DOHH2 (cell line): ENCODE data around the gene GPRC5D.

ENCODE experiments used
- H3F3A ChIP-seq: fragments of 200-600 bp; sonication (generic), shearing (Covaris generic); 2 replicates; pipeline ENCODE4 v1.6.0; 2016; ENCODE audit warnings: antibody characterized with exemption, mild to moderate bottlenecking; ENCODE audit not compliant: control insufficient read depth, insufficient read depth
- H3K27ac ChIP-seq: fragments of 200-600 bp; sonication (generic); 2 replicates; pipeline ENCODE4 v1.5.1; 2014; ENCODE audit warnings: low read depth, mild to moderate bottlenecking, low read length, moderate library complexity
- H3K27me3 ChIP-seq: fragments of 200-600 bp; sonication (generic); 2 replicates; pipeline ENCODE4 v1.6.1; 2014; ENCODE audit warnings: mild to moderate bottlenecking, low read length, mixed read lengths; ENCODE audit not compliant: control insufficient read depth
- H3K36me3 ChIP-seq: fragments of 200-600 bp; sonication (generic); 2 replicates; pipeline ENCODE4 v1.6.1; 2014; ENCODE audit warnings: mild to moderate bottlenecking, low read length, moderate library complexity, mixed read lengths; ENCODE audit not compliant: control insufficient read depth
- H3K4me1 ChIP-seq: fragments of 200-600 bp; sonication (generic); 2 replicates; pipeline ENCODE4 v1.6.1; 2014; ENCODE audit warnings: mild to moderate bottlenecking, low read length, mixed read lengths; ENCODE audit not compliant: control insufficient read depth
- H3K4me2 ChIP-seq: fragments of 200-600 bp; sonication (generic); 2 replicates; pipeline ENCODE4 v1.6.0; 2014; ENCODE audit warnings: mild to moderate bottlenecking, low read length, moderate library complexity
- H3K4me3 ChIP-seq: fragments of 200-600 bp; sonication (generic); 2 replicates; pipeline ENCODE4 v1.5.1; 2014; ENCODE audit warnings: mild to moderate bottlenecking, low read length, mixed read lengths
- H3K79me2 ChIP-seq: fragments of 200-600 bp; sonication (generic); 2 replicates; pipeline ENCODE4 v1.6.1; 2014; ENCODE audit warnings: mild to moderate bottlenecking, low read length, mixed read lengths; ENCODE audit not compliant: control insufficient read depth
- H3K9me2 ChIP-seq: fragments of 200-600 bp; sonication (generic); replicated peaks from 2 replicates; pipeline ENCODE4 v1.6.1; 2014; ENCODE audit warnings: mild to moderate bottlenecking, low read length, mixed read lengths; ENCODE audit not compliant: control insufficient read depth
- H3K9me3 ChIP-seq: fragments of 200-600 bp; sonication (generic); 2 replicates; pipeline ENCODE4 v1.6.1; 2014; ENCODE audit warnings: antibody characterized with exemption, low read length, mixed read lengths; ENCODE audit not compliant: control insufficient read depth, insufficient read depth
- H4K20me1 ChIP-seq: fragments of 200-600 bp; sonication (generic); 2 replicates; pipeline ENCODE4 v1.6.0; 2014; ENCODE audit warnings: low read depth, mild to moderate bottlenecking, antibody characterized with exemption, low read length, moderate library complexity; ENCODE audit not compliant: control insufficient read depth, insufficient read depth
- EZH2phosphoT487 ChIP-seq: fragments of 200-600 bp; sonication (generic); IDR thresholded peaks from 2 replicates; pipeline ENCODE4 v1.6.1; 2017; ENCODE audit warnings: borderline replicate concordance, mild to moderate bottlenecking, antibody characterized with exemption, low read length, moderate library complexity, mixed read lengths
- TF ChIP-seq, protein P1 (sequence below): fragments of 200-600 bp; sonication (generic); IDR thresholded peaks from one replicate; pipeline ENCODE4 v1.5.1; 2014; ENCODE audit warnings: antibody characterized with exemption, mild to moderate bottlenecking, low read depth, low read length; ENCODE audit not compliant: poor library complexity, severe bottlenecking

The GPRC5D gene

DNA sequence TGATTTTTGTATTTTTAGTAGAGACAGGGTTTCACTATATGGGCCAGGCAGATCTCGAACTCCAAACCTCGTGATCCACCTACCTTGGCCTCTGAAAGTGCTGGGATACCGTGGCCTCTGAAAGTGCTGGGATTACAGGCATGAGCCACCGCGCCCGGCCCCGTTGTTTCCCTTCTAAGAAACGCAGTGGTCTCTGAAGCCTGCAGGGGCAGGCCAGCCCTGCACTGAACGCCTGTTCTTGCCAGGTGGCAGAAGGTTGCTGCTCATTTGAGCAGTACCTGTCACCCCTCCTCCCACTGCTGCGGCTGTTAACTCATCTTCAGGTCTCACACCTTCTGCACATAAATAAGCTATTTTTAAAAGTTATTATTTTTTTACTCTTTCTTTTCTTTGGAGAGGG lies 36.3 kb downstream of the GPRC5D start:
- peaks cover under 1% of the 10 kb centered on the region; the same call in 1 of the 2 replicates for H3K4me1 ChIP-seq
- H3K36me3 ChIP-seq: no peaks in the 10 kb centered on the region
- no peaks in the 10 kb centered on the region for H4K20me1 ChIP-seq
- no peak overlapping the region for H3K27ac ChIP-seq
- no peak overlapping the region for H3K4me3 ChIP-seq
- H3K27me3 ChIP-seq: peaks cover 9% of the 10 kb centered on the region
- H3K79me2 ChIP-seq: no peaks in the 10 kb centered on the region
- H3K9me3 ChIP-seq: no peaks in the 10 kb centered on the region
- TF ChIP-seq EZH2phosphoT487: no peak
- TF ChIP-seq, protein P1, sequence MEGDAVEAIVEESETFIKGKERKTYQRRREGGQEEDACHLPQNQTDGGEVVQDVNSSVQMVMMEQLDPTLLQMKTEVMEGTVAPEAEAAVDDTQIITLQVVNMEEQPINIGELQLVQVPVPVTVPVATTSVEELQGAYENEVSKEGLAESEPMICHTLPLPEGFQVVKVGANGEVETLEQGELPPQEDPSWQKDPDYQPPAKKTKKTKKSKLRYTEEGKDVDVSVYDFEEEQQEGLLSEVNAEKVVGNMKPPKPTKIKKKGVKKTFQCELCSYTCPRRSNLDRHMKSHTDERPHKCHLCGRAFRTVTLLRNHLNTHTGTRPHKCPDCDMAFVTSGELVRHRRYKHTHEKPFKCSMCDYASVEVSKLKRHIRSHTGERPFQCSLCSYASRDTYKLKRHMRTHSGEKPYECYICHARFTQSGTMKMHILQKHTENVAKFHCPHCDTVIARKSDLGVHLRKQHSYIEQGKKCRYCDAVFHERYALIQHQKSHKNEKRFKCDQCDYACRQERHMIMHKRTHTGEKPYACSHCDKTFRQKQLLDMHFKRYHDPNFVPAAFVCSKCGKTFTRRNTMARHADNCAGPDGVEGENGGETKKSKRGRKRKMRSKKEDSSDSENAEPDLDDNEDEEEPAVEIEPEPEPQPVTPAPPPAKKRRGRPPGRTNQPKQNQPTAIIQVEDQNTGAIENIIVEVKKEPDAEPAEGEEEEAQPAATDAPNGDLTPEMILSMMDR: no peak
- H3K9me2 ChIP-seq: no peaks in the 10 kb centered on the region
- no peaks in the 10 kb centered on the region for H3F3A ChIP-seq
- no peak overlapping the region for H3K4me2 ChIP-seq

GRCh38 chr12:12912711-12913110 lies 39.3 kb downstream of the GPRC5D start:
- Histone ChIP-seq H3K27me3 (peaks cover 9% of the 10 kb centered on the region), H3K4me1 (peaks cover 21% of the 10 kb centered on the region), H4K20me1 (no peaks in the 10 kb centered on the region), H3F3A (no peaks in the 10 kb centered on the region), H3K4me2 (no peak overlapping the region), H3K36me3 (no peaks in the 10 kb centered on the region), H3K27ac (no peak overlapping the region), H3K9me2 (no peaks in the 10 kb centered on the region), H3K79me2 (no peaks in the 10 kb centered on the region), H3K9me3 (no peaks in the 10 kb centered on the region), H3K4me3 (no peak overlapping the region)
- TF ChIP-seq EZH2phosphoT487: no peak
- TF ChIP-seq, protein P1: no peak

GRCh38 chr12:12909995-12910420 lies 42.0 kb downstream of the GPRC5D start:
- H3K27ac ChIP-seq: no peak overlapping the region
- H3K4me3 ChIP-seq: no peak overlapping the region
- peaks cover 21% of the 10 kb centered on the region for H3K4me1 ChIP-seq
- H3K9me3 ChIP-seq: no peaks in the 10 kb centered on the region
- H3K36me3 ChIP-seq: no peaks in the 10 kb centered on the region
- no peaks in the 10 kb centered on the region for H3F3A ChIP-seq
- no peaks in the 10 kb centered on the region for H4K20me1 ChIP-seq
- no peaks in the 10 kb centered on the region for H3K79me2 ChIP-seq
- no peaks in the 10 kb centered on the region for H3K9me2 ChIP-seq
- TF ChIP-seq, protein P1: no peak
- TF ChIP-seq EZH2phosphoT487: no peak
- 0 out of 2 replicates have a peak overlapping the region, but pooled peaks have one; percentile 5 for H3K4me2 ChIP-seq
- peaks cover 5% of the 10 kb centered on the region; the same call in 1 of the 2 replicates for H3K27me3 ChIP-seq
